Neural cell (in vitro differentiated cells): ENCODE data around the gene SNX33. TPM values are rescaled to one million over a fixed set of nuclear protein-coding genes. Genes with fewer than 3 reads are reported as not detected.

ENCODE experiments used
- H2AFZ ChIP-seq: fragments of 200-600, 300-800 bp; sonication (generic), shearing (Covaris generic); 2 replicates; pipeline ENCODE4 v1.6.0; 2014; ENCODE audit warnings: low read depth, mild to moderate bottlenecking, antibody characterized with exemption, low read length, moderate library complexity
- H3F3A ChIP-seq: fragments of 200-600 bp; shearing (Covaris generic); 2 replicates; pipeline ENCODE4 v1.6.1; 2016; ENCODE audit warnings: mild to moderate bottlenecking, moderate library complexity, mixed read lengths, antibody characterized with exemption, low read length; ENCODE audit not compliant: insufficient read depth, poor library complexity, severe bottlenecking
- H3K27ac ChIP-seq: fragments of 200-600, 300-800 bp; sonication (generic), shearing (Covaris generic); 2 replicates; pipeline ENCODE4 v1.5.1; 2014; ENCODE audit warnings: mild to moderate bottlenecking, low read length, moderate library complexity
- H3K27me3 ChIP-seq: fragments of 300-800, 200-600 bp; sonication (generic), shearing (Covaris generic); 2 replicates; pipeline ENCODE4 v1.6.0; 2014; ENCODE audit warnings: mild to moderate bottlenecking, low read depth, low read length, moderate library complexity; ENCODE audit not compliant: insufficient read depth
- H3K36me3 ChIP-seq: fragments of 300-800, 200-600 bp; sonication (generic), shearing (Covaris generic); 2 replicates; pipeline ENCODE4 v1.5.1; 2014; ENCODE audit warnings: mild to moderate bottlenecking, antibody characterized with exemption, low read length, moderate library complexity; ENCODE audit not compliant: insufficient read depth
- H3K4me2 ChIP-seq: fragments of 300-800, 200-600 bp; sonication (generic), shearing (Covaris generic); 2 replicates; pipeline ENCODE4 v1.6.0; 2014; ENCODE audit warnings: mild to moderate bottlenecking, low read length
- H3K4me3 ChIP-seq: fragments of 300-800, 200-600 bp; sonication (generic), shearing (Covaris generic); 2 replicates; pipeline ENCODE4 v1.5.1; 2014; ENCODE audit warnings: mild to moderate bottlenecking, low read length, moderate library complexity
- H3K79me2 ChIP-seq: fragments of 200-600 bp; shearing (Covaris generic); replicated peaks from 2 replicates; pipeline ENCODE4 v1.6.0; 2014; ENCODE audit warnings: mild to moderate bottlenecking, low read length, moderate library complexity; ENCODE audit not compliant: insufficient read depth
- H3K9ac ChIP-seq: fragments of 300-800, 200-600 bp; sonication (generic), shearing (Covaris generic); 2 replicates; pipeline ENCODE4 v1.6.1; 2016; ENCODE audit warnings: mild to moderate bottlenecking, low read length, mixed read lengths
- H3K9me2 ChIP-seq: fragments of 200-600 bp; shearing (Covaris generic); 2 replicates; pipeline ENCODE4 v1.6.1; 2016; ENCODE audit warnings: mild to moderate bottlenecking, low read length, mixed read lengths; ENCODE audit not compliant: insufficient read depth
- H3K9me3 ChIP-seq: fragments of 200-600, 300-800 bp; sonication (generic), shearing (Covaris generic); 2 replicates; pipeline ENCODE4 v1.6.1; 2016; ENCODE audit warnings: mild to moderate bottlenecking, mixed run types, low read length, moderate library complexity, mixed read lengths
- H4K20me1 ChIP-seq: fragments of 200-600 bp; shearing (Covaris generic); 2 replicates; pipeline ENCODE4 v1.6.1; 2016; ENCODE audit warnings: mild to moderate bottlenecking, mixed run types; ENCODE audit not compliant: insufficient read depth
- CTCF ChIP-seq: fragments of 450-650 bp; IDR thresholded peaks from 2 replicates; pipeline ENCODE4 v1.5.1; 2014; ENCODE audit warnings: antibody characterized with exemption, mild to moderate bottlenecking, moderate library complexity; ENCODE audit not compliant: poor library complexity, severe bottlenecking
- EP300 ChIP-seq: fragments of 450-650 bp; conservative IDR thresholded peaks from 2 replicates; pipeline ENCODE4 v1.6.1; 2014; ENCODE audit warnings: antibody characterized with exemption, mild to moderate bottlenecking, moderate library complexity; ENCODE audit not compliant: poor library complexity, severe bottlenecking
- EZH2 ChIP-seq: fragments of 200-600, 300-800 bp; shearing (Covaris generic), sonication (generic); IDR thresholded peaks from 2 replicates; pipeline ENCODE4 v1.6.1; 2014; ENCODE audit warnings: antibody characterized with exemption, low read length, borderline replicate concordance, mild to moderate bottlenecking; ENCODE audit not compliant: insufficient read depth, poor library complexity, severe bottlenecking
- MXI1 ChIP-seq: fragments of 450-650 bp; conservative IDR thresholded peaks from 2 replicates; pipeline ENCODE4 v1.6.1; 2014; ENCODE audit warnings: antibody characterized with exemption, mild to moderate bottlenecking; ENCODE audit not compliant: poor library complexity, severe bottlenecking
- POLR2AphosphoS5 ChIP-seq: IDR thresholded peaks from 2 replicates; pipeline ENCODE4 v1.6.1; 2012
- RAD21 ChIP-seq: fragments of 450-650 bp; conservative IDR thresholded peaks from 2 replicates; pipeline ENCODE4 v1.6.1; 2014; ENCODE audit warnings: antibody characterized with exemption, mild to moderate bottlenecking, moderate library complexity
- REST ChIP-seq: IDR thresholded peaks from 2 replicates; pipeline ENCODE4 v1.6.1; 2012; ENCODE audit warnings: borderline replicate concordance
- SMC3 ChIP-seq: fragments of 450-650 bp; conservative IDR thresholded peaks from 2 replicates; pipeline ENCODE4 v1.6.1; 2014; ENCODE audit warnings: antibody characterized with exemption, mild to moderate bottlenecking, moderate library complexity; ENCODE audit not compliant: poor library complexity
- TAF1 ChIP-seq: IDR thresholded peaks from 2 replicates; pipeline ENCODE4 v1.6.1; 2012; ENCODE audit warnings: low read depth
- polyA plus RNA-seq: library from polyadenylated mRNA; depleted of rRNA; stranded (reverse); fragments of >200 nt; gene quantifications from 2 replicates; pipeline ENCODE4 v1.2.3, GENCODE V29; 2014

SNX33 gene
- polyA plus RNA-seq, 1 donor from 2014 or later = 0.14 TPM

DNA sequence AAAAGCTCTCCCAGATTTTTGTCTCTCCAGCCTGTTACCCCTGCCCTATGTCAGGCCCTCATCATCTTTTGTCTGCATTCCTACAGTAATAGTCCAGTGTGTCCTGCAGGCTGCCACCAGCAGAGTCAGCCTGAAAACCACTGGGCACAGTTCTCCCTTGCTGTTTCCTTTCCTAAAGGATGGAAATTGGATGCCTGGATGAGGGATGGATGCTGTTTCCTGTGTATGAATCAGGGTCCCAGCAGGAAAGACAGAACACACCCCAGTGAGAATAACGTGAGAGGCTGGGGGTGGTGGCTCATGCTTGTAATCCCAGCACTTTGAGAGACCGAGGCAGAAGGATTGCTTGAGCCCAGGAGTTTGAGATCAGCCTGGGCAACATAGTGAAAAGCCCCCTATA, 3.3 kb upstream of the SNX33 start:
- H3K36me3 ChIP-seq = no peaks in the 10 kb centered on the region
- no peak overlapping the region for H3K9ac ChIP-seq
- H3K27me3 ChIP-seq = peaks cover 27% of the 10 kb centered on the region

More for the DNA sequence above, 3.3 kb upstream of the SNX33 start:
- TF ChIP-seq POLR2AphosphoS5 (no peak), TAF1 (no peak), MXI1 (no peak), REST (no peak), EZH2 (no peak), CTCF (no peak), SMC3 (no peak), EP300 (no peak), RAD21 (no peak)
- Histone ChIP-seq H4K20me1 (no peaks in the 10 kb centered on the region), H3K4me3 (no peak overlapping the region), H3K9me2 (no peaks in the 10 kb centered on the region), H2AFZ (no peak overlapping the region), H3K9me3 (no peaks in the 10 kb centered on the region), H3K4me2 (no peak overlapping the region), H3F3A (no peaks in the 10 kb centered on the region), H3K79me2 (peaks cover under 1% of the 10 kb centered on the region), H3K27ac (no peak overlapping the region)
